Activated T-cell treated with anti-CD3 and anti-CD28 coated beads, Interleukin-2, amount 50 U/mL, for 48 hours (primary cell): ENCODE measurements around the gene ORC3.
"Not testable (repeated sequence)": the region's sequence is repeated elsewhere in the genome, so short reads cannot be mapped to it uniquely, and the experiment has no call there.

ENCODE experiments used
- DNase-seq, 2 experiments: peaks; one replicate each; pipeline ENCODE4 v3.0.0-alpha.2; 2020

Gene ORC3

GRCh38 chr6:87661503-87661902, 71.6 kb downstream of the ORC3 start:
- no peak for DNase-seq

- DNase-seq, result no peak
Measured at GRCh38 chr6:87663434-87663833, 73.5 kb downstream of the ORC3 start.

GRCh38 chr6:87664921-87665485, 75.1 kb downstream of the ORC3 start:
- no peak for DNase-seq

GRCh38 chr6:87667032-87667431, 77.1 kb downstream of the ORC3 start:
- no peak for DNase-seq

- DNase-seq, result no peak
Measured at GRCh38 chr6:87668013-87668412, 78.1 kb downstream of the ORC3 start.

- DNase-seq, result no peak
Measured at GRCh38 chr6:87669051-87669450, 79.1 kb downstream of the ORC3 start.

GRCh38 chr6:87670707-87671106, 80.8 kb downstream of the ORC3 start:
- DNase-seq, result no peak

- DNase-seq, result no peak
Measured at GRCh38 chr6:87671555-87672029, 81.7 kb downstream of the ORC3 start.

- no peak for DNase-seq
Measured at GRCh38 chr6:87672641-87673040, 82.7 kb downstream of the ORC3 start.

- DNase-seq, result no peak
Measured at GRCh38 chr6:87673237-87673636, 83.3 kb downstream of the ORC3 start.

- no peak for DNase-seq
Measured at GRCh38 chr6:87674290-87674689, 84.4 kb downstream of the ORC3 start.

- DNase-seq, result no peak
Measured at GRCh38 chr6:87675004-87675681, 85.2 kb downstream of the ORC3 start.

- DNase-seq, result no peak
Measured at GRCh38 chr6:87682310-87682709, 92.4 kb downstream of the ORC3 start.

- DNase-seq, result no peak
Measured at GRCh38 chr6:87683890-87684289, 94.0 kb downstream of the ORC3 start.

- DNase-seq, result no peak
Measured at GRCh38 chr6:87684895-87685654, 95.1 kb downstream of the ORC3 start.

- not testable (repeated sequence) for DNase-seq
Measured at GRCh38 chr6:87686636-87687205, 96.8 kb downstream of the ORC3 start.

GRCh38 chr6:87687296-87687695, 97.4 kb downstream of the ORC3 start:
- DNase-seq, result no peak

- not testable (repeated sequence) for DNase-seq
Measured at GRCh38 chr6:87687893-87688292, 98.0 kb downstream of the ORC3 start.

- no peak for DNase-seq
Measured at GRCh38 chr6:87690441-87690840, 100.5 kb downstream of the ORC3 start.

GRCh38 chr6:87692086-87692485, 102.2 kb downstream of the ORC3 start:
- no peak for DNase-seq

GRCh38 chr6:87696817-87697216, 106.9 kb downstream of the ORC3 start:
- not testable (repeated sequence) for DNase-seq

- no peak for DNase-seq
Measured at GRCh38 chr6:87697581-87698546, 107.9 kb downstream of the ORC3 start.
